SK-N-MC (cell line): ENCODE measurements around the gene MMRN1.

ENCODE experiments used
- DNase-seq: peaks from one replicate; pipeline ENCODE4 v3.0.0-alpha.2; 2011; ENCODE audit warnings: low read depth, low spot score
- H3K27ac ChIP-seq: fragments of 200-600 bp; sonication (generic); 2 replicates; pipeline ENCODE4 v1.5.1; 2016; ENCODE audit warnings: mixed run types
- H3K36me3 ChIP-seq: fragments of 200-600 bp; sonication (generic); 2 replicates; pipeline ENCODE4 v1.6.1; 2017; ENCODE audit warnings: antibody characterized with exemption, low read length, mixed read lengths; ENCODE audit not compliant: insufficient read depth
- H3K4me3 ChIP-seq: fragments of 200-600 bp; sonication (generic); 2 replicates; pipeline ENCODE4 v1.5.1; 2016
- H3K9ac ChIP-seq: fragments of 200-600 bp; sonication (generic); 2 replicates; pipeline ENCODE4 v1.8.0; 2017; ENCODE audit warnings: mixed run types, mixed read lengths; ENCODE audit not compliant: insufficient read length
- H3K9me3 ChIP-seq: fragments of 200-600 bp; sonication (generic); 2 replicates; pipeline ENCODE4 v1.6.1; 2017; ENCODE audit warnings: low read depth, mild to moderate bottlenecking, antibody characterized with exemption, low read length, moderate library complexity, mixed read lengths
- EZH2 ChIP-seq: fragments of 200-600 bp; sonication (generic); IDR thresholded peaks from one replicate; pipeline ENCODE4 v1.6.1; 2017; ENCODE audit warnings: antibody characterized with exemption
- FOXP2 ChIP-seq: optimal IDR thresholded peaks from 2 replicates; pipeline ENCODE3; 2011; ENCODE audit warnings: mild to moderate bottlenecking, moderate library complexity; ENCODE audit not compliant: insufficient read depth; ENCODE audit errors: extremely low read length, control extremely low read depth
- POLR2AphosphoS5 ChIP-seq: IDR thresholded peaks from 2 replicates; pipeline ENCODE4 v1.6.1; 2012; ENCODE audit warnings: mild to moderate bottlenecking, low read depth, low read length, borderline replicate concordance

The MMRN1 gene

DNA sequence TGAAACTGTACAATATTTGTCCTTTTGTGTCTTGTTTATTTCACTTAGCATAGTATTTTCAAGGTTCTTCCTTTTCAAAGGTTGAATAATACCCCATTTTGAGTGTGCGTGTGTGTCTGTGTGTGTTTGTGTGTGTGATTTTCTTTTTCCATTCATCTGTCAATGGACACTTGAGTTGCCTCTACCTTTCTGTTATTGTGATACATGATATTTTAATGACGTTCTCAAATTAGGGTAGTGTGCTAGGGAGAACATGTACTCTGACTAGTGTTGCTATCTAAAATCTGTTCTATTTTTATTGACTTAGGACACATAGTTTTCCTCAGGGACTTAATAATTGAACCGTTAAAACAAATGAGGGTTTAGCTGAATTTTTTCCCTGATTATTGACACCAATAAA, 9.9 kb downstream of the MMRN1 start:
- no peak for DNase-seq
- Histone ChIP-seq H3K27ac (no peak overlapping the region), H3K36me3 (no peaks in the 10 kb centered on the region), H3K4me3 (no peak overlapping the region), H3K9ac (no peak overlapping the region), H3K9me3 (no peaks in the 10 kb centered on the region)
- no peak for TF ChIP-seq POLR2AphosphoS5
- TF ChIP-seq EZH2 = no peak
- no peak for TF ChIP-seq FOXP2

GRCh38 chr4:89906316-89906715, 11.7 kb downstream of the MMRN1 start:
- Histone ChIP-seq H3K27ac (no peak overlapping the region), H3K4me3 (no peak overlapping the region), H3K9ac (no peak overlapping the region), H3K36me3 (no peaks in the 10 kb centered on the region), H3K9me3 (no peaks in the 10 kb centered on the region)
- no peak for DNase-seq
- no peak for TF ChIP-seq POLR2AphosphoS5
- TF ChIP-seq EZH2 = no peak
- no peak for TF ChIP-seq FOXP2

DNA sequence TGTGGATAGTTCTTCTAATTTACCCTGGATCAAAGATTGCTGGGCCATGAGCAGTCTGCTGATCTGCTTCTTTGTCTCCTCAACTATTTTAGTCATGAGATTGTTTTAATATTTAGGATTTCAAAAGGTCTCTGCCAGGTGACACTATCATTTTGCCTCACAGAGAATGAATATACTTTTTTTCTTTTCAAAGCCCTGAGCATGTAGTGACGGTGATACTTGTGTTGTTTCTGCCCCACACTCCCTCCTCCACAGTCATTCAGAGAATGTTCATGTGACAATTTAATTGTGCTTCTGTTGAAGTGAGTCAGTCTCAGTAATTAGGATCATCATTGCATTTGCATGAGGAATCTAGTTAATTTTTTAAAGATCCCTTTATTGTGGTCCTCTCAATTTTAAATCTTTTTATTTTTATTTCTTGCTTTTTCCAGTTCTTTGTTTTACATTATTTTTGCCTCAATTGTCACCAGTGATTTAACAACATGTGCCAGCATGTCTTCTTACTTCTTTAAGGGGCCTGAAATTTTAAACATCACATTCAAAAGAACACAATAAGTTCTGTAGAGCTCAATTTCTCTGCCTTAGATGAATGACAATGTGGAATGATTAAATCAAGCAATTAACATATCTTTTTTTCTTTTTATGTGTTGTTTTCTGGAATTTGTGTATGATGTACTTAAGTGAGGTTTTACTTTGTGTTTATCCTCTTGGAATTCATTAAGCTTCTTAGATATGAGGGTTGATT, 12.3 kb downstream of the MMRN1 start:
- no peaks in the 10 kb centered on the region for H3K36me3 ChIP-seq
- DNase-seq = no peak
- H3K27ac ChIP-seq = no peak overlapping the region
- H3K9me3 ChIP-seq = no peaks in the 10 kb centered on the region
- no peak overlapping the region for H3K9ac ChIP-seq
- TF ChIP-seq EZH2 = no peak
- TF ChIP-seq FOXP2 = no peak
- TF ChIP-seq POLR2AphosphoS5 = no peak
- no peak overlapping the region for H3K4me3 ChIP-seq

- Histone ChIP-seq H3K27ac (no peak overlapping the region), H3K36me3 (no peaks in the 10 kb centered on the region), H3K4me3 (no peak overlapping the region), H3K9ac (no peak overlapping the region), H3K9me3 (no peaks in the 10 kb centered on the region)
- no peak for DNase-seq
- TF ChIP-seq FOXP2 (no peak), POLR2AphosphoS5 (no peak), EZH2 (no peak)
Observed at GRCh38 chr4:89909889-89910288, 15.2 kb downstream of the MMRN1 start.

DNA sequence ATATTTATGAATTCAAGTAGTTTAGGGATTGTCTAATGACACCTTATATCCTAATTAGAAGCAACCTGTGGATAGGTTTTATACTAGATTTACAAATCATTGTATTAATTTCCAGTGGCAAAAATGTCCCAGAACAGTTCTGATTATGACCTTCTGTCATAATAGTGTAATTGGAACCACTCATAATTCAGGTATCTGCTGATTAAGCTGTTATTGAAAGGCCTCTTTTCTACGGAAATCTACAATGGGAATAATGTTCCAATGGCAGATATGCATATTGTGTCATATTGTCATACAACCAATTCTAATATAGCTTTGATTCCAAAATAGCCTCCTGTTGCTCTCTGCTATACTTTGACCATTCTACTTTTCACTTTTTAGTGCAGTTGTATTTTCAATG, 19.0 kb downstream of the MMRN1 start:
- H3K9me3 ChIP-seq = no peaks in the 10 kb centered on the region
- H3K27ac ChIP-seq = no peak overlapping the region
- no peaks in the 10 kb centered on the region for H3K36me3 ChIP-seq
- TF ChIP-seq EZH2 (no peak), FOXP2 (no peak), POLR2AphosphoS5 (no peak)
- no peak overlapping the region for H3K9ac ChIP-seq
- no peak for DNase-seq
- H3K4me3 ChIP-seq = no peak overlapping the region

DNA sequence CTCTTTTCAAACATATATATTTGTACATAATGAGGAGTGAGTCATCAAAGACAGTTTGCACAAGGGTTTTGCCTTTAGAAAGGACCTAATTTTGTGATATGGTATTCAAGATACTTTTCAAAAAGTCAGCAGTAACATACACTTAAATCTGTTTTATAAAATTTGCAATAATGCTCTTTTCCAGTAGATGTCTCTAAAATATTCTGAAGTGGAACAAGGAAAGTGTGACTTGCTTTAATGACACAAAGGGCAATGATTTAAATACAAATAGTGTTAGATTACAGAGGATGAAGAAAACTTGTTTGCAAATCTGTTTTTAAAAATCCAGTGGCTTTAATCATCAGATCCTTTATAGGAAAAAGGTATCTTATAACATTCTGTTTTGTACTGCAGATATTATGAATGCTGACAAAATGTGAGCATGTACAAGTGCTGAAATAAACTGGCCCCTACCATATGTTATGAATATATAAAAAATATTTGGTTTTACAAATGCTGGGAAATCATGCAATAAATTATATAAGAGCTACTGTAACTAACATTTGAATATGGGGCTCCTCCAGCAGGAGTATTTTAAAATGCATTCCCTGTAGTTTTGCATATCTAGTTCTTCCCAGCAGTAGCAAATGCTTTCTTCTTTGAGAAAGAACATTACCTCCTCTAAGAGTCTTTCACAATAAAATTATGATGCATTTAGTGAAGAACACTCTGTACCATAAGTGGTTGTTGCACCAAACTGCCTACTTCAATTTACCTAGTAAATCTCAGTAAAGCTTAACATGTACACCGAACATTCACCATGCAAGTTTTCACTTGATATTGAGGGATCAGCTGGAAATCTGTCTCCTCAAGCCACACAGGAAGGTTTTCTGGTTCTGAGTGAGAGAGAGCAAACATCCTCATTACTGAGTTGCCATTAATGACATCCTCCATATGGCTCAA, 20.2 kb downstream of the MMRN1 start:
- H3K4me3 ChIP-seq = no peak overlapping the region
- no peaks in the 10 kb centered on the region for H3K36me3 ChIP-seq
- no peak for DNase-seq
- no peak for TF ChIP-seq EZH2
- no peak for TF ChIP-seq POLR2AphosphoS5
- TF ChIP-seq FOXP2 = no peak
- H3K9ac ChIP-seq = no peak overlapping the region
- H3K27ac ChIP-seq = no peak overlapping the region
- no peaks in the 10 kb centered on the region for H3K9me3 ChIP-seq

DNA sequence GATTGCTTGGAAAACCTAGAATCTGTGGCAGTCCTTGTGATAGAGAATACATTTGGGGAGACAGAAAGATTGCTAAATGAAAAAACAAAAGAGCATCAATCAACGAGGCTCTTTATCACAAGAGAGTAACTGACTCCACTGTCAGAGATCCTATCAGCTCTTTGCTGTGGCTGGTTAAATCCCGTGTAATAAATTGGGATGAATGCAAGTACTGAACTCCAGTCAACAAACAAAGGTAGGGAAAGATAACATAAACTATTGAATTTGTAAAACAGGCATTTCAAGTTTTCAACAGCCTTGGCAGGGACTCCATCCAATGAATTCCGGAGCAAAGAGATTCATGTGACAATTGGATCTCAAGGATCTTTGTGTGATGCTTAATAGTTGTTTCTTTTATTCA, 21.3 kb downstream of the MMRN1 start:
- no peak overlapping the region for H3K27ac ChIP-seq
- no peaks in the 10 kb centered on the region for H3K36me3 ChIP-seq
- TF ChIP-seq FOXP2 (no peak), EZH2 (no peak), POLR2AphosphoS5 (no peak)
- H3K4me3 ChIP-seq = no peak overlapping the region
- no peak for DNase-seq
- H3K9ac ChIP-seq = no peak overlapping the region
- no peaks in the 10 kb centered on the region for H3K9me3 ChIP-seq

- no peaks in the 10 kb centered on the region for H3K9me3 ChIP-seq
- DNase-seq = no peak
- TF ChIP-seq FOXP2 (no peak), POLR2AphosphoS5 (no peak), EZH2 (no peak)
- H3K4me3 ChIP-seq = no peak overlapping the region
- H3K36me3 ChIP-seq = no peaks in the 10 kb centered on the region
- no peak overlapping the region for H3K27ac ChIP-seq
- H3K9ac ChIP-seq = no peak overlapping the region
Observed at GRCh38 chr4:89922848-89923416, 28.3 kb downstream of the MMRN1 start.
